Astrocyte (in vitro differentiated cells and primary cell): ENCODE data around the gene STOM.

Experiments
- EZH2 ChIP-seq: IDR thresholded peaks from 2 replicates; pipeline ENCODE4 v1.6.1; 2012; ENCODE audit warnings: mild to moderate bottlenecking, low read length, inconsistent platforms; ENCODE audit not compliant: insufficient read depth
- TF ChIP-seq, protein P1 (sequence below): IDR thresholded peaks from 2 replicates; pipeline ENCODE4 v1.5.1; 2011; ENCODE audit warnings: low read depth, mild to moderate bottlenecking, inconsistent platforms, low read length, moderate library complexity; ENCODE audit not compliant: insufficient read depth

DNA sequence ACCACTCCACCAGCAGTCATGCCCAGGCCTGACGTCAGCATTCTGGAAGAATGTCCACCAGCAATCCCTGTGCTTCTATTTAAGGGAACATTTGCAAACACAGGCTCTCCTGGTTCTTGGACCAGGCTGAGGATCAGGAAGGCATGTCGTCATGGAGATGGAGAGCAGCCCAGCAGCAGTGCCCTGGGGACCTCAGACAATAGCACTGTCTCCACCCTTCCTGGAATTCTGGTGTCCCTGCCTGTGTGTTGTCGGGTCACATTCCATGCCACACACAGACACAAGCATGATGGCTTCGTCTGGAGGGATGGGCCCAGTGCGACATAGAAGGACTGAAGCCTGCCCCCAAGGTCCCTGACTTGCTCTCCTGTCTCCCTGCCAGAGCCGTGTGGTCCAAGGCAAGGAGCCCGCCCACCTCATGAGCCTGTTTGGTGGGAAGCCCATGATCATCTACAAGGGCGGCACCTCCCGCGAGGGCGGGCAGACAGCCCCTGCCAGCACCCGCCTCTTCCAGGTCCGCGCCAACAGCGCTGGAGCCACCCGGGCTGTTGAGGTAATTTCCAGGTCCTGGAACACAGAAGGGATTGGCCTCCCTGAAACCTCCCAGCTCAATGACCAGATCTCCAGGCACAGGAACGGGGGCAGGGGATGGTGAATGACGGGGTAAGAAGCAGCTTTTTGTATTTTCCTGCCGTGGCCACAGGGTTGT, 43.8 kb downstream of the STOM start:
- TF ChIP-seq, protein P1, sequence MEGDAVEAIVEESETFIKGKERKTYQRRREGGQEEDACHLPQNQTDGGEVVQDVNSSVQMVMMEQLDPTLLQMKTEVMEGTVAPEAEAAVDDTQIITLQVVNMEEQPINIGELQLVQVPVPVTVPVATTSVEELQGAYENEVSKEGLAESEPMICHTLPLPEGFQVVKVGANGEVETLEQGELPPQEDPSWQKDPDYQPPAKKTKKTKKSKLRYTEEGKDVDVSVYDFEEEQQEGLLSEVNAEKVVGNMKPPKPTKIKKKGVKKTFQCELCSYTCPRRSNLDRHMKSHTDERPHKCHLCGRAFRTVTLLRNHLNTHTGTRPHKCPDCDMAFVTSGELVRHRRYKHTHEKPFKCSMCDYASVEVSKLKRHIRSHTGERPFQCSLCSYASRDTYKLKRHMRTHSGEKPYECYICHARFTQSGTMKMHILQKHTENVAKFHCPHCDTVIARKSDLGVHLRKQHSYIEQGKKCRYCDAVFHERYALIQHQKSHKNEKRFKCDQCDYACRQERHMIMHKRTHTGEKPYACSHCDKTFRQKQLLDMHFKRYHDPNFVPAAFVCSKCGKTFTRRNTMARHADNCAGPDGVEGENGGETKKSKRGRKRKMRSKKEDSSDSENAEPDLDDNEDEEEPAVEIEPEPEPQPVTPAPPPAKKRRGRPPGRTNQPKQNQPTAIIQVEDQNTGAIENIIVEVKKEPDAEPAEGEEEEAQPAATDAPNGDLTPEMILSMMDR = no peak
- TF ChIP-seq EZH2 = no peak
